ENCODE data around the gene ERP29.

Gene ERP29

DNA sequence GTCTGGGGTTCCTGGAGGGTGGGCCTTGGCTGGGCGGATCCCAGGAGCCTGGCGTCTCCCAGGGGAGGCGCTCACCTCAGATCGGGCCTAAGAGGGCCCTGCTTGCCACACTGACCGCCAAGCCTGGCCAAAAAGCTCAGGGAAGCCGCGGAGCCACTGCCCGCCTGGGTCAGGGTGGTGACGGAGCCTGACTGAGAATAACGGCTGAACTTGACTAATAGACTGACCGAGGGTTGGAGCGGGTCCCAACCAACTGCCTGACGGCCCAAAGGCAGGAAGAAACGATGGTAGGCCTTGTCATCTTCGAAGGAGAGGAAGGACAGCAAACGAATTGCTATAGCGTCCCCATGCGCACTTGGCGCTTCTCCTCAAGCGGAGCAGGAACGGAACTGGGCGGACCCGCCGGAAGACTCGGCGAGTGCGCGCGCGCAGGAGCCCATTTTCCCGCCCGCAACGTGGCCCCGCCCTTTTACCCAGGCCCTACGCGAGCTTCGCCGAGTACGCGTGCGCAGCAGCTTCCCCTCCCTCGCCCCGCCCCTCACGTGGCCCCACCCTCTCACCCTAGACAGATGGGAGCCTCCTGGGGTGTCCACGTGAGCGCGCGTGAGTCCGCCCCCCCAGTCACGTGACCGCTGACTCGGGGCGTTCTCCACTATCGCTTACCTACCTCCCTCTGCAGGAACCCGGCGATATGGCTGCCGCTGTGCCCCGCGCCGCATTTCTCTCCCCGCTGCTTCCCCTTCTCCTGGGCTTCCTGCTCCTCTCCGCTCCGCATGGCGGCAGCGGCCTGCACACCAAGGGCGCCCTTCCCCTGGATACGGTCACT, at the start of gene ERP29, which contains the start of gene TMEM116:
Gene ERP29, plus strand, starts transcription at position 652 of the 826 bp plus-strand sequence. Its CDS starts 40 bp downstream, at position 692.
Gene TMEM116, minus strand, starts transcription at position 391 of the 826 bp plus-strand sequence. CDS start 7,895 bp downstream, outside the sequence.
- TF ChIP-seq, protein P1, sequence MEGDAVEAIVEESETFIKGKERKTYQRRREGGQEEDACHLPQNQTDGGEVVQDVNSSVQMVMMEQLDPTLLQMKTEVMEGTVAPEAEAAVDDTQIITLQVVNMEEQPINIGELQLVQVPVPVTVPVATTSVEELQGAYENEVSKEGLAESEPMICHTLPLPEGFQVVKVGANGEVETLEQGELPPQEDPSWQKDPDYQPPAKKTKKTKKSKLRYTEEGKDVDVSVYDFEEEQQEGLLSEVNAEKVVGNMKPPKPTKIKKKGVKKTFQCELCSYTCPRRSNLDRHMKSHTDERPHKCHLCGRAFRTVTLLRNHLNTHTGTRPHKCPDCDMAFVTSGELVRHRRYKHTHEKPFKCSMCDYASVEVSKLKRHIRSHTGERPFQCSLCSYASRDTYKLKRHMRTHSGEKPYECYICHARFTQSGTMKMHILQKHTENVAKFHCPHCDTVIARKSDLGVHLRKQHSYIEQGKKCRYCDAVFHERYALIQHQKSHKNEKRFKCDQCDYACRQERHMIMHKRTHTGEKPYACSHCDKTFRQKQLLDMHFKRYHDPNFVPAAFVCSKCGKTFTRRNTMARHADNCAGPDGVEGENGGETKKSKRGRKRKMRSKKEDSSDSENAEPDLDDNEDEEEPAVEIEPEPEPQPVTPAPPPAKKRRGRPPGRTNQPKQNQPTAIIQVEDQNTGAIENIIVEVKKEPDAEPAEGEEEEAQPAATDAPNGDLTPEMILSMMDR (IDR thresholded peaks at IDR 0.05) = peak; percentile 66
- no peak for TF ChIP-seq ZFX (IDR thresholded peaks at IDR 0.05; ENCODE audit: borderline replicate concordance)
- H3K27ac ChIP-seq = peak within 1 kb of the TSS; percentile 99

DNA sequence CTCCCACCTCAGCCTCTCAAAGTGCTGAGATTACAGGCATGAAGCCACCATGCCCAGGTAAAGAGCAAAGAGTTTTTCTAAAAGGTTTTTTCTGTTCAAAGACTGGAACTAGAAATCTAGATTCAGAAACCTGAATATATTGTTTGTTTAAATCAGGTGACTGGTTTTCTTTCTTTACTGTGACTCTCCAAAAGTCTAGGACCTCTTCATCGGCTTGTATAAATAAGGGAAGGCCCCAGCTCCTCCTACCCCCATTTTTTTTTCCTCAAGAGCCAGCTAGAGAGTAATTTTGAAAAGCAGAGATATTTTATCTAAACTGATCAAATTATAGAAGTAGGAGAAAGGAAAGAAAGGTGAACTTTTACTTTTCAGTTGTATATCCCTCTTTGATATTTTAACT, 48.3 kb upstream of the ERP29 start:
- H3K27ac ChIP-seq = no peak overlapping the region
- TF ChIP-seq, protein P1 (IDR thresholded peaks at IDR 0.05) = no peak
- no peak for TF ChIP-seq ZFX (IDR thresholded peaks at IDR 0.05; ENCODE audit: borderline replicate concordance)

DNA sequence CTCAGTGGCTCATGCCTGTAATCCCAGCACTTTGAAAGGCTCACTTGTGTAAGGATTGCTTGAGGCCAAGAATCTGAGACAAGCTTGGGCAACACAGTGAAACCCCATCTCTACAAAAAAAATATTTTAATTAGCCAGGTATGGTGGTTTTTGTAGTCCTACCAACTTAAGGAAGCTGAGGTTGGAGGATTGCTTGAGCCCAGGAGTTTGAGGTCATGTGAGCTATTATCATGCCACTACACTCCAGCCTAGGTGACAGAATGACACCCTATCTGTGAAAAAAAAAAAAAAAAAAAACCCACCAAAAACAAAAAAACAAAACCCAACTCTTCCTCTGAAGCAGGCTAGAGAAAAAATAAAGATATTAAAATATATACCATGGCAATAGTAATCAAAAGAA, 41.4 kb upstream of the ERP29 start:
- no peak for TF ChIP-seq ZFX (IDR thresholded peaks at IDR 0.05; ENCODE audit: borderline replicate concordance)
- TF ChIP-seq, protein P1 (IDR thresholded peaks at IDR 0.05) = no peak
- no peak overlapping the region for H3K27ac ChIP-seq

DNA sequence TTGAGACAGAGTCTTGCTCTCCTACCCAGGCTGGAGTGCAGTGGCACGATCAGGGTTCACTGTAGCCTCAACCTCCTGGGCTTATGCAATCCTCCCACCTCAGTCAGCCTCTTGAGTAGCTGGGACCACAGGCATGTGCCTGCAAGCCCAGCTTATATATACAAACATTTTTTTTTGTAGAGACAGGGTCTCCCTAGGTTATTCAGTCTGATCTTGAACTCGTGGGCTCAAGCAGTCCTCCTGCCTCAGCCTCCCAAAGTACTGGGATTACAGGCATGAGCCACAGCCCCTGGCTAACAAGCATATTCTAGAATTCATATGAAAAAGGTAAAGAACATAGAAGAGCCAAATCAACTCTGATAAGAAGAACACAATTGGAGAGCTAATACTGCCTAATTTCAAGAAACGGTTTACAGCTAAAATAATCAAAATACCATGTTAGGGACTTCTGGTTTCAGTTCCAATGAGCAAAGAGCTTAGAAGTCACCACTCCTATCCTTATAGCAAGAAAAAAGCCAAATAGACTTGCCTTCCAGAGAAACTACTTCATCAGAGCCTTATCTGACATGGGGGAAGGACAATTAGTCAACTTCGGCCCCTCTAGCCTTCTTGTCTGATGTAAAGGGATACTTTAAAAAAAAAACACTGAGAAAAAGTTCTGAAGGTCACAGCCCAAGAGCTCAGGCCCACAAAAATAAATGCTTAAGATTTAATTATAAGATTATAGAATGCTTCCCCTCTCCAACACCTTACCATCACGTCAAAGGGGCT, 37.9 kb upstream of the ERP29 start:
- TF ChIP-seq ZFX (IDR thresholded peaks at IDR 0.05; ENCODE audit: borderline replicate concordance) = no peak
- TF ChIP-seq, protein P1 (IDR thresholded peaks at IDR 0.05) = no peak
- H3K27ac ChIP-seq = no peak overlapping the region

DNA sequence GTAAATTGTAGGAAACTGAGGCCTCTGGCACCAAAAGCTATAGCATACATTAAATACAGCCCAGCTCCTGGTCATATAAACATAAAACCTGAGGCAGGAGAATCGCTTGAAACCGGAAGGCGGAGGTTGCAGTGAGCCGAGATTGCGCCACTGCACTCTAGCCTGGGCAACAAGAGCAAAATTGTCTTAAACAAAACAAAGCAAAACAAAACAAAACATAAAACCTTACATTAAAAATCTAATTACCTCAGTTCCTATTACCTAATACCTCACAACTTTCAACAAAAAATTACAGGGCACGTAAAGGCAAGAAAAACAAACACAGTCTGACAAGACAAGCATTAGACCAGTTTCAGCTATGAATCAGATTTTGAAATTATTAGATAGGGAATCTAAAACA, 36.9 kb upstream of the ERP29 start:
- TF ChIP-seq, protein P1 (IDR thresholded peaks at IDR 0.05) = no peak
- TF ChIP-seq ZFX (IDR thresholded peaks at IDR 0.05; ENCODE audit: borderline replicate concordance) = no peak
- no peak overlapping the region for H3K27ac ChIP-seq

DNA sequence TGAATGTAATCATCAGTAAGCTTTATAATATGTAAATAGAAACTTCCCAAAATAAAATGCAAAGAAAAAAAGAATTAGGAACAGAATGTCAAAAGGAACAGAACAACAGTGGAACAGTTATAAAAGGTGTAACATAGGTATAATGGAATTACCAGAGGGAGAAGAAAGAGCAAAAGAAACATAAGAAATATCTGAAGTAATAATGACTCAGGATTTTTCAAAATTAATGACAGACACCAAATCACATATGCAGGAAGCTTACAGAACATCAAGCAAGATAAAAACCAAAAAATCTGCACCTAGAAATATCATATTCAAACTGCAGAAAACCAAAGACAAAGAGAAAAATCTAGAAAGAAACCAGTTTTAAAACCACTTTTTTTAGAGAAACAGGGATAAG, 36.4 kb upstream of the ERP29 start:
- H3K27ac ChIP-seq = no peak overlapping the region
- no peak for TF ChIP-seq ZFX (IDR thresholded peaks at IDR 0.05; ENCODE audit: borderline replicate concordance)
- TF ChIP-seq, protein P1 (IDR thresholded peaks at IDR 0.05) = no peak
